SKM-1 (cell line): ENCODE data around the gene ZMYND8.
"Not testable (repeated sequence)": the region's sequence is repeated elsewhere in the genome, so short reads cannot be mapped to it uniquely, and the experiment has no call there.

Experiments used
- DNase-seq: peaks from one replicate; lab custom pipeline; 2025; ENCODE audit not compliant: unreplicated experiment; lab: John Stamatoyannopoulos, UW

Gene ZMYND8

GRCh38 chr20:47209982-47210381, 146.5 kb downstream of the ZMYND8 start:
- DNase-seq, result no peak

- DNase-seq, result no peak
These were observed 147.8 kb downstream of the ZMYND8 start for GRCh38 chr20:47208534-47209174.

- no peak for DNase-seq
These were observed 149.4 kb downstream of the ZMYND8 start for GRCh38 chr20:47206962-47207641.

GRCh38 chr20:47206552-47206951, 149.9 kb downstream of the ZMYND8 start:
- not testable (repeated sequence) for DNase-seq

GRCh38 chr20:47205577-47206123, 150.8 kb downstream of the ZMYND8 start:
- peak; percentile 20 for DNase-seq

GRCh38 chr20:47204850-47205122, 151.7 kb downstream of the ZMYND8 start:
- DNase-seq, result not testable (repeated sequence)

GRCh38 chr20:47204008-47204849, 152.3 kb downstream of the ZMYND8 start:
- no peak for DNase-seq

- DNase-seq, result no peak
These were observed 153.5 kb downstream of the ZMYND8 start for GRCh38 chr20:47202733-47203667.

GRCh38 chr20:47201074-47201730, 155.3 kb downstream of the ZMYND8 start:
- no peak for DNase-seq

GRCh38 chr20:47198996-47199552, 157.4 kb downstream of the ZMYND8 start:
- DNase-seq, result no peak

GRCh38 chr20:47198254-47198671, 158.2 kb downstream of the ZMYND8 start:
- no peak for DNase-seq

- peak; percentile 57 for DNase-seq
These were observed 160.1 kb downstream of the ZMYND8 start for GRCh38 chr20:47196091-47197081.

- DNase-seq, result no peak
These were observed 160.9 kb downstream of the ZMYND8 start for GRCh38 chr20:47195573-47195972.

GRCh38 chr20:47191956-47192355, 164.5 kb downstream of the ZMYND8 start:
- DNase-seq, result no peak

- DNase-seq, result no peak
These were observed 165.3 kb downstream of the ZMYND8 start for GRCh38 chr20:47191074-47191673.

- DNase-seq, result no peak
These were observed 167.4 kb downstream of the ZMYND8 start for GRCh38 chr20:47189060-47189459.

- no peak for DNase-seq
These were observed 168.0 kb downstream of the ZMYND8 start for GRCh38 chr20:47188540-47188939.
